HEK293 (cell line): ENCODE measurements around the gene UBE4B.

Source experiments
- BCL11B ChIP-seq: fragments of 450-650 bp; formaldehyde crosslinking; IDR thresholded peaks from 2 replicates; pipeline ENCODE4 v1.5.1; 2016; ENCODE audit warnings: low read depth, missing biosample characterization, missing genetic modification characterization
- ZNF266 ChIP-seq: fragments of 450-650 bp; formaldehyde crosslinking; IDR thresholded peaks from 2 replicates; pipeline ENCODE4 v1.5.1; 2016; ENCODE audit warnings: missing biosample characterization, missing genetic modification characterization, low read depth
- TF ChIP-seq, protein P1 (sequence below): fragments of 450-650 bp; formaldehyde crosslinking; IDR thresholded peaks from 2 replicates; pipeline ENCODE4 v1.5.1; 2016; ENCODE audit warnings: missing biosample characterization, missing genetic modification characterization

DNA sequence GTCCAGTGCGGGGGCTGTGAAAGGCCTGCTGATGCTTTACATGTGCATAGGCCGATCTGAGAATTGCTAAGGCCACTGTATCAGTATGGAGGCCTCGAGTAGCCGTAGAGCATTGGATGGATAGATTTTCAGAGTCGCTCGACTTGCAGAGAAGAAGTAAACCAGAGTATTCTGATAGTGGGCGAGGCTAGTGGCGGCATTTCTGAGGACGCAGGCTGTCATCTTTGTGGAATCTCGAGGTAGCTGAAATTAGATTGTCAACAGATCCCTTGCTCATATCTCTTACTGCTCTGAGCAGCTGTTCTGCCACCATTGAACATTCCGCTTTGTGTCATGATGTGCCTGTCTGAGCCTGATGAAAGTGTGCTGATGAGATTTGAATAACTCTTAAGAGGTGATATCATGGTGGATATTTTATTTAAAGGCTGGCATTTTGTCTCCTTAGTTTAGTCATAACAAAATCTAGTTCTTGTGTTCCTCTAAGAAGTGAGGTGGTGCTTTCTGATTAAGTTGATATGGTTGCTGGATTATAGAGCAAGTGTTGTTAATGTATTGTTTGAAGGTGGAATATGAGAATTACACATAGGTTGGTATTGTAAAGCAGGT, 179.2 kb downstream of the UBE4B start:
- TF ChIP-seq BCL11B (tag by site-specific recombination) (no peak), ZNF266 (tag by site-specific recombination) (no peak)
- TF ChIP-seq, protein P1, sequence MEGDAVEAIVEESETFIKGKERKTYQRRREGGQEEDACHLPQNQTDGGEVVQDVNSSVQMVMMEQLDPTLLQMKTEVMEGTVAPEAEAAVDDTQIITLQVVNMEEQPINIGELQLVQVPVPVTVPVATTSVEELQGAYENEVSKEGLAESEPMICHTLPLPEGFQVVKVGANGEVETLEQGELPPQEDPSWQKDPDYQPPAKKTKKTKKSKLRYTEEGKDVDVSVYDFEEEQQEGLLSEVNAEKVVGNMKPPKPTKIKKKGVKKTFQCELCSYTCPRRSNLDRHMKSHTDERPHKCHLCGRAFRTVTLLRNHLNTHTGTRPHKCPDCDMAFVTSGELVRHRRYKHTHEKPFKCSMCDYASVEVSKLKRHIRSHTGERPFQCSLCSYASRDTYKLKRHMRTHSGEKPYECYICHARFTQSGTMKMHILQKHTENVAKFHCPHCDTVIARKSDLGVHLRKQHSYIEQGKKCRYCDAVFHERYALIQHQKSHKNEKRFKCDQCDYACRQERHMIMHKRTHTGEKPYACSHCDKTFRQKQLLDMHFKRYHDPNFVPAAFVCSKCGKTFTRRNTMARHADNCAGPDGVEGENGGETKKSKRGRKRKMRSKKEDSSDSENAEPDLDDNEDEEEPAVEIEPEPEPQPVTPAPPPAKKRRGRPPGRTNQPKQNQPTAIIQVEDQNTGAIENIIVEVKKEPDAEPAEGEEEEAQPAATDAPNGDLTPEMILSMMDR (tag by site-specific recombination), result no peak
